GM23338 (cell line): ENCODE data around the gene ZNF644. TPM values are rescaled to one million over a fixed set of nuclear protein-coding genes. Genes with fewer than 3 reads are reported as not detected.

Experiments used
- ATAC-seq: fragments of 200-7000 bp; cut with Tn5 transposase; 3 replicates; pipeline ENCODE4 v1.9.1; 2020
- DNase-seq: peaks from one replicate; pipeline ENCODE4 v3.0.0-alpha.2; 2015; ENCODE audit warnings: low spot score
- H2AFZ ChIP-seq: fragments of 200-600 bp; sonication (generic); 2 replicates; pipeline ENCODE4 v1.8.0; 2016; ENCODE audit warnings: antibody characterized with exemption, mild to moderate bottlenecking, moderate library complexity
- H3F3A ChIP-seq: fragments of 200-600 bp; sonication (generic); replicated peaks from 2 replicates; pipeline ENCODE4 v1.8.0; 2017; ENCODE audit warnings: antibody characterized with exemption, mixed run types, low read depth
- H3K27ac ChIP-seq: fragments of 200-600 bp; sonication (generic); 2 replicates; pipeline ENCODE4 v1.6.1; 2016; ENCODE audit warnings: low read depth
- H3K27me3 ChIP-seq: fragments of 200-600 bp; sonication (generic); 2 replicates; pipeline ENCODE4 v1.8.0; 2016; ENCODE audit warnings: mild to moderate bottlenecking, mixed run types, moderate library complexity; ENCODE audit not compliant: insufficient read depth
- H3K36me3 ChIP-seq: fragments of 200-600 bp; sonication (generic); 2 replicates; pipeline ENCODE4 v1.8.0; 2016; ENCODE audit warnings: mild to moderate bottlenecking; ENCODE audit not compliant: insufficient read depth
- H3K4me1 ChIP-seq: fragments of 200-600 bp; sonication (generic); 2 replicates; pipeline ENCODE4 v1.8.0; 2016; ENCODE audit warnings: mild to moderate bottlenecking, moderate library complexity; ENCODE audit not compliant: insufficient read depth
- H3K4me2 ChIP-seq: fragments of 200-600 bp; sonication (generic); 2 replicates; pipeline ENCODE4 v1.7.1; 2017; ENCODE audit warnings: mixed run types
- H3K4me3 ChIP-seq: fragments of 200-600 bp; sonication (generic); 2 replicates; pipeline ENCODE4 v1.6.1; 2016; ENCODE audit warnings: mixed run types
- H3K79me2 ChIP-seq: fragments of 200-600 bp; sonication (generic); replicated peaks from 2 replicates; pipeline ENCODE4 v1.8.0; 2017; ENCODE audit warnings: mild to moderate bottlenecking; ENCODE audit not compliant: insufficient read depth
- H3K9me2 ChIP-seq: fragments of 200-600 bp; sonication (generic); 2 replicates; pipeline ENCODE4 v1.8.0; 2017; ENCODE audit not compliant: insufficient read depth
- H4K20me1 ChIP-seq: fragments of 200-600 bp; sonication (generic); replicated peaks from 2 replicates; pipeline ENCODE4 v1.8.0; 2017; ENCODE audit warnings: mild to moderate bottlenecking; ENCODE audit not compliant: insufficient read depth
- H3K27ac Mint-ChIP-seq: 2 replicates; pipeline ENCODE4 v1.8.0; 2020; ENCODE audit warnings: inconsistent platforms, mild to moderate bottlenecking, moderate library complexity, mixed read lengths
- H3K27me3 Mint-ChIP-seq: 3 replicates; pipeline ENCODE4 v1.8.0; 2022; ENCODE audit warnings: low read depth, mild to moderate bottlenecking, moderate library complexity, mixed read lengths, inconsistent platforms; ENCODE audit not compliant: insufficient read depth, poor library complexity
- H3K36me3 Mint-ChIP-seq: 3 replicates; pipeline ENCODE4 v1.8.0; 2021; ENCODE audit warnings: low read depth, mild to moderate bottlenecking, inconsistent platforms, moderate library complexity, mixed read lengths
- H3K4me1 Mint-ChIP-seq: 3 replicates; pipeline ENCODE4 v1.8.0; 2020; ENCODE audit warnings: mild to moderate bottlenecking, inconsistent platforms, mixed read lengths
- H3K4me3 Mint-ChIP-seq: 3 replicates; pipeline ENCODE4 v1.8.0; 2021; ENCODE audit warnings: moderate library complexity, mild to moderate bottlenecking, inconsistent platforms, mixed read lengths
- H3K9me3 Mint-ChIP-seq: 3 replicates; pipeline ENCODE4 v1.8.0; 2020; ENCODE audit warnings: moderate library complexity, mild to moderate bottlenecking, inconsistent platforms, mixed read lengths
- CREB1 ChIP-seq: fragments of 250-450 bp; sonication (Bioruptor Pico); IDR thresholded peaks from 2 replicates; pipeline ENCODE4 v1.5.0; 2020; ENCODE audit warnings: low read depth, mild to moderate bottlenecking, moderate library complexity
- CTCF ChIP-seq, 2 experiments: fragments of 200-600 bp in 1 of 2; sonication (generic) in 1 of 2; conservative IDR thresholded peaks; 2 replicates each; pipeline versions ENCODE4 v1.5.1 to v1.6.1; 2016 to 2017; ENCODE audit warnings: antibody characterized with exemption in 2 of 2, low read depth in 2 of 2, mild to moderate bottlenecking in 2 of 2, moderate library complexity in 1 of 2
- ETS1 ChIP-seq: IDR thresholded peaks from 2 replicates; pipeline ENCODE4 v1.6.1; 2016; ENCODE audit warnings: antibody characterized with exemption
- EZH2phosphoT487 ChIP-seq: fragments of 200-600 bp; sonication (generic); IDR thresholded peaks from one replicate; pipeline ENCODE4 v1.8.1; 2018; ENCODE audit warnings: antibody characterized with exemption; ENCODE audit not compliant: unreplicated experiment
- JUNB ChIP-seq: IDR thresholded peaks from one replicate; pipeline ENCODE4 v1.6.1; 2016; ENCODE audit warnings: antibody characterized with exemption; ENCODE audit not compliant: unreplicated experiment
- NANOG ChIP-seq: IDR thresholded peaks from 2 replicates; pipeline ENCODE4 v1.6.1; 2016; ENCODE audit warnings: antibody characterized with exemption, borderline replicate concordance
- POLR2AphosphoS5 ChIP-seq: IDR thresholded peaks from 2 replicates; pipeline ENCODE4 v1.6.1; 2016; ENCODE audit warnings: antibody characterized with exemption, low read depth
- REST ChIP-seq: IDR thresholded peaks from one replicate; pipeline ENCODE4 v1.6.1; 2018; ENCODE audit warnings: antibody characterized with exemption; ENCODE audit not compliant: unreplicated experiment
- STAT1 ChIP-seq: IDR thresholded peaks from one replicate; pipeline ENCODE4 v1.6.1; 2016; ENCODE audit warnings: antibody characterized with exemption; ENCODE audit not compliant: unreplicated experiment
- ZNF114 ChIP-seq: fragments of 250-450 bp; sonication (Bioruptor Pico); IDR thresholded peaks from 2 replicates; pipeline ENCODE4 v1.5.0; 2020; ENCODE audit warnings: mild to moderate bottlenecking, moderate library complexity
- ZNF331 ChIP-seq: fragments of 250-450 bp; sonication (Bioruptor Pico); IDR thresholded peaks from 2 replicates; pipeline ENCODE4 v1.5.0; 2020; ENCODE audit warnings: low read depth, mild to moderate bottlenecking, moderate library complexity
- polyA plus RNA-seq: library from polyadenylated mRNA; unstranded; fragments of >200 nt; fragmentation: Nextera tagmentation; extraction: Ambion mirVana; gene quantifications from 2 replicates; pipeline ENCODE4 v1.2.1, GENCODE V29; 2016
- total RNA-seq: library from RNA; depleted of rRNA; stranded (reverse); fragments of >200 nt; shearing (Covaris generic); gene quantifications from 2 replicates; pipeline ENCODE4 v1.2.3, GENCODE V29; 2014

The ZNF644 gene
- total and polyA plus RNA-seq, 2 experiments from 2014 or later: 101 to 103 TPM

GRCh38 chr1:91013302-91013701, 8.5 kb downstream of the ZNF644 start:
- Histone ChIP-seq H3K4me2 (no peak overlapping the region), H3K4me1 (peaks cover 84% of the 10 kb centered on the region), H3K79me2 (peaks cover 100% of the 10 kb centered on the region), H3K4me3 (no peak overlapping the region), H3K27ac (no peak overlapping the region), H3K27me3 (no peaks in the 10 kb centered on the region), H3K9me2 (no peaks in the 10 kb centered on the region), H3K36me3 (no peaks in the 10 kb centered on the region), H4K20me1 (peaks cover 42% of the 10 kb centered on the region; the same call in 1 of the 2 replicates), H3F3A (no peaks in the 10 kb centered on the region; the same call in 1 of the 2 replicates), H2AFZ (no peak overlapping the region)
- no peak for TF ChIP-seq ETS1
- TF ChIP-seq POLR2AphosphoS5: no peak
- no peak for TF ChIP-seq JUNB
- no peak for TF ChIP-seq CREB1 (CRISPR knock-in tag)
- no peak for TF ChIP-seq REST
- TF ChIP-seq ZNF114 (CRISPR knock-in tag): no peak
- TF ChIP-seq NANOG: no peak
- no peak for TF ChIP-seq CTCF (conservative IDR thresholded peaks at IDR 0.05; ENCODE audit: low read depth in 2 of 2)
- no peak for TF ChIP-seq EZH2phosphoT487
- peaks cover 72% of the 10 kb centered on the region for H3K4me1 Mint-ChIP-seq
- H3K27ac Mint-ChIP-seq: peak overlapping the region; percentile 12; the same call in 1 of the 2 replicates
- H3K4me3 Mint-ChIP-seq: no peak overlapping the region
- DNase-seq (no peak), ATAC-seq (no peak)
- H3K27me3 Mint-ChIP-seq: peaks cover 8% of the 10 kb centered on the region
- H3K36me3 Mint-ChIP-seq: peaks cover 18% of the 10 kb centered on the region
- H3K9me3 Mint-ChIP-seq: peaks cover 4% of the 10 kb centered on the region

- H3K4me3 Mint-ChIP-seq: peak overlapping the region; percentile 37; the same call in 1 of the 3 replicates
- no peaks in the 10 kb centered on the region for H3K36me3 ChIP-seq
- DNase-seq: peak; percentile 48
- H3K4me2 ChIP-seq: peak overlapping the region; percentile 22; the same call in 1 of the 2 replicates
- peak overlapping the region; percentile 78 for H3K27ac Mint-ChIP-seq
- no peaks in the 10 kb centered on the region; the same call in 1 of the 2 replicates for H3F3A ChIP-seq
- H3K9me2 ChIP-seq: no peaks in the 10 kb centered on the region
- H3K4me1 Mint-ChIP-seq: peaks cover 74% of the 10 kb centered on the region
- H3K79me2 ChIP-seq: peaks cover 100% of the 10 kb centered on the region
- ATAC-seq: peak; percentile 39
- H4K20me1 ChIP-seq: peaks cover 38% of the 10 kb centered on the region; the same call in 1 of the 2 replicates
- no peaks in the 10 kb centered on the region for H3K9me3 Mint-ChIP-seq
- H3K36me3 Mint-ChIP-seq: peaks cover 11% of the 10 kb centered on the region; the same call in 2 of the 3 replicates
- H3K27me3 ChIP-seq: no peaks in the 10 kb centered on the region
- H3K4me3 ChIP-seq: no peak overlapping the region
- H3K27me3 Mint-ChIP-seq: peaks cover 12% of the 10 kb centered on the region
- no peak overlapping the region for H2AFZ ChIP-seq
- peaks cover 92% of the 10 kb centered on the region for H3K4me1 ChIP-seq
- H3K27ac ChIP-seq: peak overlapping the region; percentile 21
- TF ChIP-seq NANOG (no peak), ZNF114 (CRISPR knock-in tag) (no peak), EZH2phosphoT487 (no peak), STAT1 (no peak), JUNB (no peak), POLR2AphosphoS5 (no peak), ZNF331 (no peak), CTCF (conservative IDR thresholded peaks at IDR 0.05; ENCODE audit: low read depth in 2 of 2) (no peak), REST (no peak)
Measured at GRCh38 chr1:91012196-91012595, 9.6 kb downstream of the ZNF644 start.
